Measurements from ENCODE around the gene CD79A.
A peak's percentile ranks its signal among the peaks of the same experiment; 100 is the strongest.

GRCh38 chr19:41866284-41866683, 10.8 kb upstream of the CD79A start:
- TF ChIP-seq POLR2AphosphoS5 (IDR thresholded peaks at IDR 0.05; ENCODE audit: low read depth, low read length) (peak; percentile 84), POLR2A (IDR thresholded peaks at IDR 0.05; ENCODE audit: low read depth, low read length) (peak; percentile 58), PAX5 (IDR thresholded peaks at IDR 0.05; ENCODE audit: insufficient read depth, low read length, severe bottlenecking) (no peak), SPI1 (IDR thresholded peaks at IDR 0.05; ENCODE audit: low read depth, low read length) (no peak), TAF1 (IDR thresholded peaks at IDR 0.05; ENCODE audit: low read depth, low read length) (no peak), POU2F2 (IDR thresholded peaks at IDR 0.05; ENCODE audit: low read depth, low read length) (no peak)

All from GM12891 (cell line).